Measurements from ENCODE around the gene SPATS2. TPM values are rescaled to one million over a fixed set of nuclear protein-coding genes. Genes with fewer than 3 reads are reported as not detected.
"Not testable (repeated sequence)": the region's sequence is repeated elsewhere in the genome, so short reads cannot be mapped to it uniquely, and the experiment has no call there.

Gene SPATS2
- polyA plus RNA-seq, 3 donors = 4.8 to 13.4 (median 5.0) TPM

DNA sequence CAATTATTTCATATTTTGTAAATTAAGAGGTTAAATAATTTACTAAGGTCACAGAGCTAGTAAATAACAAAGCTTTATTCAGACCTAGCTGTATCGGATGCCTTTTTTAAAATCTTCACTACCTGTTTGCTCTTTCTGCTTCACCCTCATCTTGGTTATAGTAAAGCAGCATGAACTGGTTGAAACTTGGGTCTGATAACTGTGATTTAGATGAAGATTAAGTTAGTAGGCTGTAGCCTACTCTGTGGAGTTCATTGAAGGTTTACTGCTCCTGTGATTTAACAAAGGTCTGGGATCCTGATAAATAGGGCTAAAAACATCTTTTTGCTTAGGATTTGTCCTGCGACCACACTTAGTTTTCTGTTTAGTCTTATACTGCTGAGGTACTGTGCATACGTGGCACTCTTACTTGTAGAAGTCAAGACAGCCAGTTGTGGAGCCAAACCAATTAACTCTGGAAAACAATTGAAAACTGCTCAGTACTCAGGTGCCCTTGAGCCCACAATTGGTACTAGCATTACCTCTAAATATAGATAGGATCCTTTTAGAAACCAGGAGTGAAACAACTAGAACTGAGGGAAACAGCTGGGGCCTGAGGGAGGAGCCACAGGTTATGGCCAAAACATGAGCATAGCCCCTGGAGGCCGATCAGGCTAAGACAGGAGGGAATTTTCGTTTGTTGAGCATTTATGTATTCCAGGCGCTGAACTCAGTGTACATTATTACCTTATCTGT lies 2.3 kb downstream of the SPATS2 start:
- no peak overlapping the region for H3K27ac ChIP-seq (ENCODE audit: low read depth, low read length)
- 38 to 43% (median 41%) methylated on average over 6 of the region's 6 CpGs for WGBS, 3 donors

DNA sequence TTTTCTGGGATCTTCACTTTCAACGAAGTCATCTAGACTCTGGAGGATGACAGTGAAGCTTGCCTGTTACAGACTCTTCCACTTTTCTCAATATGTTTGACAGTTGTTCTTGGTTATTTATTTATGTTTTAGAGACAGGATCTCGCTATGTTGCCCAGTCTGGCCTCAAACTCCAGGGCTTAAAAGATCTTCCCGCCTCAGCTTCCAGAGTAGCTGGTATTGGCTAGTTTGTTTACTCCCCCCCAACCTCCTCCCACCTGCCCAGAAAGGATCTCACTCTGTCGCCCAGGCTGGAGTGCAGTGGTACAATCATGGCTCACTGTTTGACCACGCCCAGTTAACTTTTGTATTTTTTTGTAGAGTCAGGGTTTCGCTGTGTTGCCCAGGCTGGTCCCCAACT lies 3.3 kb downstream of the SPATS2 start:
- 90 to 95% (median 92%) methylated on average over 6 of the region's 6 CpGs for WGBS, 3 donors
- no peak overlapping the region for H3K27ac ChIP-seq (ENCODE audit: low read depth, low read length)

DNA sequence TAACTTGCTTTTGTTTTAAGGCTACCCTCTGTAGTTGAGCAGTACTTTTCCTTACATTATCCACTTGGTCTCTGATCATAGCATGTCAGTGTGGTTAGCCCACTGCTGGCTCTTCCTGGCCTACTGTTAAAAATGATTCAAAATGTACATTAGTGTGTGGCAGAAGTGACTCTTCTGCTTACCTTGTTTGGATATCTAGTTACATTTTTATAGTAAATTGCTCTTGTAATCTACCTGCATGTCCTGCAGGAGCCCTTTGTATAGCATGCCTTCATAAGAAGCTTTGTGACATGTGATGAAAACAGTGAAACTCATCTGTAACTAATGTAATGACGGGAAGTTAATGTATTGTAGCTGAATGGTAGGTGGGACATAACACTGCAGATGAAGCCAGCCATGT lies 8.1 kb downstream of the SPATS2 start:
- 89 to 100% (median 97%) methylated on average over 1 of the region's 1 CpG for WGBS, 3 donors
- H3K27ac ChIP-seq (ENCODE audit: low read depth, low read length) = no peak overlapping the region

DNA sequence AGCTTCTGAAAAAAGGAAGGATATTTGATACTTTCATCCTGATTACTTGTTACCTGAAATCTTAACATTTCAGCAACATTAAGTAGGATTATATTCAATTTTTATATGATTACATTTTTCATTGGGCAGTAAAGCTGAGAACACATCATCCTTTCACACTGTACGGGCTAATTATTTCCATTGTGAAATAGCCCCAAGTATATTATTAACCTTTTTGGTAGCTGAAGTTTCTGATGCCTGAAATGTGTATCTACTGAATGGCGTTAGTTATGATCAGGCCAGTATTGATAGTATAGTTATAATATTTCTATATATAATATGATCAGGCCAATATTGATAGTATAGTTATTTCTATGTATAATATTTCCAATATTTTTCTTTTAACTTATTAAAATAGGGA lies 10.1 kb downstream of the SPATS2 start:
- no peak overlapping the region for H3K27ac ChIP-seq (ENCODE audit: low read depth, low read length)
- WGBS, 3 donors = 53 to 86% (median 86%) methylated on average over 2 of the region's 2 CpGs

DNA sequence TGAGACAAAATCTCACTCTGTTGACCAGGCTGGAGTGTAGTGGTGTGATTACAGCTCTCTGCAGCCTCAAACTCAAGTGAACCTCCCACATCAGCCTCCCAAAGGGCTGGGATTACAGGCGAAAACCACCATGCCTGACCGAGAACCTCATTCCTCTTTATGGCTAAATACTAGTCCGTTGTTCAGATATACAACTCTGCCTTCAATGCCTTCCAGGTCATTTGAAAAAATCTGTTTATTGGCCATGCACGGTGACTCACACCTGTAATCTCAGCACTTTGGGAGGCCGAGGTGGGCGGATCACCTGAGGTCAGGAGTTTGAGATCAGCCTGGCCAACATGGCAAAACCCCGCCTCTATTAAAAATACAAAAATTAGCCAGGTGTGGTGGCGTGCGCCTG lies 12.9 kb downstream of the SPATS2 start:
- H3K27ac ChIP-seq (ENCODE audit: low read depth, low read length) = not testable (repeated sequence)
- 84 to 98% (median 95%) methylated on average over 9 of the region's 9 CpGs for WGBS, 3 donors

DNA sequence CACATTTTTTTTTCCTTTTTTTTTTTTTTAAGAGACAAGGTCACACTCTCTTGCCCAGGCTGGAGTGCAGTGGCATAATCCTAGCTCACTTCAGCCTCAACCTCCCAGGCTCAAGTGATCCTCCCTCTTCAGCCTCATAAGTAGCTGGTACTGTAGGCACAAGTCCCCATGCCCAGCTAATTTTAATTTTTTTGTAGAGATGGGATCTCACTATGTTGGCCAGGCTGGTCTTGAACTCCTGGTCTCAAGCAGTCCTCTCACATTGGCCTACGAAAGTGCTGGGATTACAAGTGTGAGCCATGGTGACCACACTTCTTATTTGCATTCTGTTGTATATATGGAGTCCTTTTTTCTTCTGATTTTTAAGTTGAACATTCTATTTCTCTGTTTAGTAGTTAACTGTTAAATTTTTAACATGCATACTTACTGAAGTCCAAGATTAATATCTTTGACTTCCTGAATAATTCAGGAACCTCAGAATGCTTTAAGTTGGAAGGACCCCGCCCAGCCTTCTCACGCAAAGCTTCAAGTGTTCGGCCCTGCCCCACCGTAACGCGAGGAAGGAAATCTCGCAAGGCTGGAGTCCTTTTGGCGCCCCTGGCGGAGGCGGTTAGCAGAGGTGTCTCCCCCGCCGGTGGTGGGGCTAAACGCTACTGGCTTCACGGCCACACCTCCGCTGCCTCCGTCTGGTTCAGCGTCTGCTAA lies 21.6 kb downstream of the SPATS2 start:
- 66 to 82% (median 75%) methylated on average over 18 of the region's 18 CpGs for WGBS, 3 donors
- no peak overlapping the region for H3K27ac ChIP-seq (ENCODE audit: low read depth, low read length)

DNA sequence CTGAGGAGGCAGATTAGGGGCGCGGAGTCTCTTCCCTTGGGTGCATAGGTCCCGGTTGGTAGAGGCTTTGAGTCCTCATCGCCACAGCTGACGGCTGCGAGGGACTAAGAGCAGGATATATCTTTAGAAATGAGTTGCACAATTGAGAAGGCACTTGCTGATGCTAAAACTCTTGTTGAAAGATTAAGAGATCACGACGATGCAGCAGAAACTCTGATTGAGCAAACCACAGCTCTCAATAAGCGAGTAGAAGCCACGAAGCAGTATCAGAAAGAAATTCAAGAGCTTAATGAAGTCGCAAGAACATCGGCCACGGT lies 22.1 kb downstream of the SPATS2 start:
- H3K27ac ChIP-seq (ENCODE audit: low read depth, low read length) = no peak overlapping the region
- 79 to 87% (median 85%) methylated on average over 13 of the region's 13 CpGs for WGBS, 3 donors

DNA sequence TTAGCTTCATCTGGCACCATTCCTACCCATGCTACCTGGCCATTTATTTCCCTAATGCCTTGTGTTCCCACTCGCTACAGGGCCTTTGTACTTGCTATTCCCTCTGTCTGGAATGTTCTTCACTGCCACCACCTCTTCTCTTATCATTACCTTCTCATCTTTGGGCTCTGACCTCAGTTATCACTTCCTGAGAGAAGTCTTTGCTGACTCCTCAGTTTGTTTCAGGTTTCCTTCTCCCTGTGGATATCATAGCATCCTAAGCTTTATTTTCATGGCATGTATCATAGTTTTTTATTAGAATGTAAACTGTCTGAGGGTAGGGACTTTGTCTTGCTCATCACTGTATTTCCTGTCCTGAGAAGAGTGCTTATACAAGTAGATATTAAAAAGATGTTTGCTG lies 29.7 kb downstream of the SPATS2 start:
- no peak overlapping the region for H3K27ac ChIP-seq (ENCODE audit: low read depth, low read length)
- WGBS, 3 donors = 95 to 96% (median 96%) methylated on average over 1 of the region's 1 CpG

DNA sequence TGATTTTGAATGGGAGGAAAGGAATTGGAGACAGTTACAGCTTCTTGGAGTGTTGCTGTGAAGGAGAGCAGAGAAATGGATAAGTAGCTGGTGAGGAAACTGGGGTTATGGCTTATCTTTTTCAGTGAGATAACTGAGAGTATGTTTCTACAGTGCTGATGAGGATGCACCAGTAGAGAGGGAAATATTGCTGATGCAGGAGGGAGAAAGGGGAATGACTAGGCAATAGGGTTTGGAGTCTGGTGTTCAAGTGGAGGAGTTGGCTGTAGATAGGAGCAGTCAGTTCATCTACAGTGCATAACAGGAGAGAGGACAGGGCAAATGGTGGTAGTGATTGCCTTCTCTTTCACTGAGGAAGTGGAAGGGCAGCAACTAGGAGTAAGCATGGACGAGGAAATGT lies 33.0 kb downstream of the SPATS2 start:
- no peak overlapping the region for H3K27ac ChIP-seq (ENCODE audit: low read depth, low read length)
- 84 to 89% (median 88%) methylated on average over 1 of the region's 1 CpG for WGBS, 3 donors

DNA sequence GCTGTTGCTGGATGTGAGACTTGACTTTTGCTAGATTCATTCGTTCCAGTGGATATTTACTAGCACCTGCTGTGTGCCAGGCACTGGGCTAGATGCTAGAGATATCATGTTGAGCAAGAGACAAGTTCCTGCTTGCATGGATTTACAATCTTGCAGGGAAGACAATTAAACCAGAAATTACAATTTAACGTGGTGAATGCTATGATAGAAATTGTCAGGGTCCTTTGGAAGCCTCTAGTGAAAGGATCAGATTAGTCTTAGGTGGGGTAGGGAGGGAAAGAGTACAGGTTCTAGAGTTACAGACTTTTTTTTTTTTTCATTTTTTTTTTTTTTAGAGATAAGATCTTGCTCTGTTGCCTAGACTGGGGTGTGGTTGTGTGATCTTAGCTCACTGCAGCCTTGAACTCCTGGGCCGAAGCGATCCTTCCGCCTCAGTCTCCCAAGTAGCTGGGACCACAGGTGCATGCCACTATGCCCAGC lies 36.7 kb downstream of the SPATS2 start:
- H3K27ac ChIP-seq (ENCODE audit: low read depth, low read length) = no peak overlapping the region
- 71 to 75% (median 71%) methylated on average over 5 of the region's 5 CpGs for WGBS, 3 donors

DNA sequence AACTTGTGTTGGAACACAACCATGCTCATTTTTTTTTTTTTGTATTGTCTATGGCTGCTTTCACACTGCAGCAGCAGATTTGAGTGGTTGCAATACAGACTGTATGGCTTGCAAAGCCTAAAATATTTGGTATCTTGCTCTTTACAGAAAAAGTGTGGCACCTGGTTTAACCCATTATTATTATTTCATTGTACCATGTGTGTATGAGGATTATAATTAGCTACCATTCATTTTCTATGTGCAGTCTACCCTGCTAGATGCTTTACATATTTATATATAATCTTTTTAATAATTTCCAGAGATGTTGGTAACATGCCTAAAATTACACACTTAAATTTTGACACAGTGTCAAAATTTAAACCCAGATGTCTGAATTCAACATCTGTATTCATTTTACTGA lies 37.7 kb downstream of the SPATS2 start:
- no peak overlapping the region for H3K27ac ChIP-seq (ENCODE audit: low read depth, low read length)

DNA sequence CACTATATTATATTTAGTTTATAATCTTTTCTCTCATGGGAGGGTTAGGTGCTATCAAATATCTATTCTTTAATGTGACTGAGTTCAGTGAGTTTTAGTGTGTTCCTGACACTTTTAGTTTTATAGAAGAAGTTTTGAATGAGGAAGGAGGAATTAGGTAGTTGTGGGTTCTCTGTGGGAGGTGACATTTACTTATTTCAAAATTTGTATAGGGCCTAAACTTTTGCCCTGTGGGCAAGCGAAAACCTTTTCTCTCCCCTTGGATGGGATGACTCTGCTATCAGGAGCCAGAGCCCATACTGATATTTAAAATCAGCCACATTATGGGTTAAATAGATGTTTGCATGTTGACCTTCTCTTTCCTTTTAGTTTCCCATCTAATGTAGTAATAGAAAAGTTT lies 43.6 kb downstream of the SPATS2 start:
- WGBS, 3 donors = 72 to 95% (median 79%) methylated on average over 1 of the region's 1 CpG

DNA sequence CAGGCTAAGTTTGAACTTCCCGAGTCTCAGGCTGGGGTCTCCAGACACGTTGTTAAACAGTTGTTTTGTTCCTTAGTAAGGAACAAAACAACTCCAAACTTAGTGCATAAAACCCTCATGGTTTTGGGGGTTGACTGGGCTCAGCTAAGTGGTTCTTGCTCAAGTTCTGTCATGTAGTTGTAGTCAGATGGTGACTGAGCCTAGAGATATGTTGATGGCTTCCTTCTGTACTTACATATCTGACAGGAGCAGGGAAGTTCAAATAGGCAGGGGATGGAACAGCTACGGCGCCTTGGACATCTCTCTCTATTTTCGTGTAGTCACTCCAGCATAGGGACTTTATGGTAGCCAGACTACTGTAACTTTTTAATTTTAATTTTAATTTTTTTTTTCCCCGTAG lies 45.7 kb downstream of the SPATS2 start:
- no peak overlapping the region for H3K27ac ChIP-seq (ENCODE audit: low read depth, low read length)
- 86 to 91% (median 90%) methylated on average over 6 of the region's 6 CpGs for WGBS, 3 donors

More for the DNA sequence above, 43.6 kb downstream of the SPATS2 start:
- no peak overlapping the region for H3K27ac ChIP-seq (ENCODE audit: low read depth, low read length)

DNA sequence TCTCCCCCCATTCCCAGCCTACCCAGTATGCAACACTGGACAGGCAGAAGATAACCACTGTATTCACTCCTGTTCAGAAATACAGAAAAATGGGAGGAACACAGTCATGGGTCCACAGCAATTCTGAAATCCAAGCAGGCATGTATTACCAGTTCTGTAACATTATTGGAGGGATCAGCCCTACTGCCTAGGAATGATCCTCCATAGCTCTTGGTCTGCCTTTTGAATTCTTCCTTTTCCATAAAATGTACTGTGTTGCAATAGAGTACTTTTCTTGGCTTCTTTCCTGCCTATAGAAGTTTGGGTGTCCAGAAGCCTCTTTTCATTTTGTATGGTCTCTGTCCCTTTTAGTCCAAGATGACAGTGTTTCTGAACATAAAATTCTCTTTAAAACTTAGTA lies 46.5 kb downstream of the SPATS2 start:
- no peak overlapping the region for H3K27ac ChIP-seq (ENCODE audit: low read depth, low read length)

DNA sequence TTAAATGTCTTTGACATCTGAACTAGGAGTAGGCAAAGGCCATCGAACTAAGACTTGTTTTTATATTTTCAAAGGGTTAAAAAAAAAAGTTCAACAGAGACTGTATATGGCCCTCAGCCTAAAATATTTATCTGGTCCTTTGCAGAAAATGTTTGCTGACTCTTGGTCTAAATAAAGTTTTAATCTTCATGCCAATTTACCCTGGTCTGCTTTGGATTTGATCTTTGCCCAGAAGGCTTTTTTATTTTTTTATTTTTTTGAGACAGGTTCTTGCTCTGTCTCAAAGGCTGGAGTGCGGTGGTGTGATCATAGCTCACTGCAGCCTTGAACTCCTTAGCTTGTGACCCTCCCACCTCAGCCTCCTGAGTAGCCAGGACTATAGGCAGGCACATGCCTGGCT lies 47.1 kb downstream of the SPATS2 start:
- 84 to 90% (median 86%) methylated on average over 2 of the region's 2 CpGs for WGBS, 3 donors
- no peak overlapping the region for H3K27ac ChIP-seq (ENCODE audit: low read depth, low read length)

DNA sequence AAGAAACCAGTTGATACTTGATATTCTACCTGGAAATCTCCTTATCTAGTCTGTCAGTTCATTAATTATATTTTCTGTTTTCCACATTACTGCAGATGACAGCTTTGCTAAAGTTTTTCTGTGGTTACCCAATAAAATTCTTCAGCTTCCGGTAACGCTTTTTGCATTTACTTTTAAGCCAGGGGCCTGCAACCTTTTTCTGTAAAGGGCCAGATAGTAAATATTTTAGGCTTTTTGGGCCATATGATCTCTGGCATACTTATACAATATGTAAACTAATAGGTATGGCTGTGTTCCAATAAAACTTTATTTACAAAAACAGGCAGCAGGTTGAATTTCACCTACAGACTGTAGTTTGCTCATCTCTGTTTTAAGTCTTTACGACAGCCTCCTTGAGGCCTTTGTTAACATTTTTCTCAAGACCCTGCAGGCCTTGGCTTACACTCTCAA lies 48.3 kb downstream of the SPATS2 start:
- no peak overlapping the region for H3K27ac ChIP-seq (ENCODE audit: low read depth, low read length)
- 92 to 95% (median 95%) methylated on average over 3 of the region's 3 CpGs for WGBS, 3 donors

DNA sequence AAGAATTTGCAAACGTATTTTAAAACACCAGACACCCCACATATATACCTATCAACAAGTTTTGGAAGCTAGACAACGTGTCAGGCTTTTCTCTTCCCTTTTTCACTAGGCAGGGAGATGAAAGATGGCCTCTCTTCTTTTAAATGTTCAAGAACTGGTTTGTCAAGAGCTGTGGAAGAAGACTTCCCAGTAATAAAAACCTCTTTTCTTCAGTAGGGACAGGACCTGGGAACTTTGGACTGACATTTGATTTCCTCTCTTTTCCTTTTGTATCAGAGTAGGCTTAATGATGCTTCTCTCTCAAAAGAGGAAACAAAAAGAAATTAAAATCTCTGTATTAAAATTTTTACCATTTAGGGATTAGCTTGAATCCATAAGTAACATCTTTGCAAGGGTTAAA lies 49.6 kb downstream of the SPATS2 start:
- H3K27ac ChIP-seq (ENCODE audit: low read depth, low read length) = no peak overlapping the region
- 63 to 92% (median 70%) methylated on average over 2 of the region's 2 CpGs for WGBS, 3 donors

DNA sequence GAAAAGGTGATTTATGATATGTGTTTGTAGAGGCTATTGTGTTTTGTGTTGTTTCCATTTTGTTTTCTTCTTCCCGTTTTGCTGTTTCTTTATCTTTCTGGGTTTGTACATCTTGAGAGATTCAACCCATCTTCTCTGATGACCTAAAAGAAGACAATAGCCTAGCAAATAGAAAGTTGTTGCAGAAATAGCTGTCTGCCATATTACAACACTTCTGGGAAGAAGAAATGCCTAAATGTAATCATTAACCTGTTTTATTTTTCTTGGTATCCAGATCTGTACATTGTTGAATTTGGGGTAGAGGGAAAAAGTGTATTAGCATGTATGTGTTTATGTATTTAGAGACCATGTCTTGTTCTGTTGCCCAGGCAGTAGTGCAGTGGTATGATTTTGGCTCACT lies 50.3 kb downstream of the SPATS2 start:
- 84 to 92% (median 88%) methylated on average over 1 of the region's 1 CpG for WGBS, 3 donors
- H3K27ac ChIP-seq (ENCODE audit: low read depth, low read length) = no peak overlapping the region

DNA sequence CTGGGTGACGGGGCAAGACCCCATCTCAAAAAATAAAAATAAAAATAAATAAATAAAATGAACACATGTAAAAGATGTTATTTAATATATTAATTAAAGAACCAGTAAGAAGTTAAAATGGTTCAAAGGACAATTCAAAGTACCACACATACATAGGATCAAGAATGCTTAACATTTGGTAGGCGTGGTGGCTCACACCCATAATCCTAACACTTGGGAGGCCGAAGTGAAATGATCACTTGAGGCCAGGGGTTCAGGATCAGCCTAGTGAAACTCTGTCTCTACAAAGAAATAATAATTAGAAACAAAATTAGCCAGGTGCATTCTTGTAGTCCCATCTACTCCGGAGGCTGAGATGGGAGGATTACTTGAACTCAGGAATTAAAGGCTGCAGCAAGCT lies 53.3 kb downstream of the SPATS2 start:
- WGBS, 3 donors = 95 to 97% (median 96%) methylated on average over 4 of the region's 4 CpGs
- H3K27ac ChIP-seq (ENCODE audit: low read depth, low read length) = no peak overlapping the region

DNA sequence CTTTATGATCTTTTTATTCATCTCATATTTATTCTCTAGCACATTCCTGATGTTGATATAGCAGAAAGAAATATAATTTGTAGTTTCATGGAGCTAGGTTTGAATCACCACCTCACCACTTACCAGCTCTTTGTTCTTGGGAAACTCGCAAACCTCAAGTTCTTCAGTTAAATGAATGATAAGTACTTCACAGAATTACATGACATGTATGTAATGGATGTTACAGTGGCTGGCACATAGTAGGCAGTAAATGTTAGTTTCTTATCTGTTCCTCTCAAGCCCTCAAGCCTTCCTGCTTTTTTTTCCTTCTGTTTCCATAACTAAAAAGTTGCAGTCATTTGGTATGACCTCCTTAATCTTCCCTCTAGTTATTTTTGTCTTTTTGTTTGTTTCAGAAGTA lies 54.9 kb downstream of the SPATS2 start:
- no peak overlapping the region for H3K27ac ChIP-seq (ENCODE audit: low read depth, low read length)
- WGBS, 3 donors = 97% methylated on average over 1 of the region's 1 CpG
